Coronary artery (tissue), 2 donors: ENCODE data around the gene ABHD10.

Experiments
- DNase-seq: peaks from one replicate; pipeline ENCODE4 v3.0.0-alpha.2; 2017; ENCODE audit warnings: low spot score
- H3K27ac ChIP-seq, 2 donors: fragments of 200-600 bp; sonication (generic); one replicate each; pipeline ENCODE4 v1.5.1; 2016 to 2019
- H3K4me3 ChIP-seq: fragments of 200-600 bp; sonication (generic); 2 replicates; pipeline ENCODE4 v1.5.1; 2016; ENCODE audit warnings: mild to moderate bottlenecking, moderate library complexity
- TF ChIP-seq, protein P1 (sequence below): fragments of 200-600 bp; sonication (generic); IDR thresholded peaks from one replicate; pipeline ENCODE4 v1.5.1; 2019; ENCODE audit warnings: antibody characterized with exemption

Gene ABHD10

GRCh38 chr3:112019716-112020115 is 40.9 kb downstream of the ABHD10 start:
- TF ChIP-seq, protein P1, sequence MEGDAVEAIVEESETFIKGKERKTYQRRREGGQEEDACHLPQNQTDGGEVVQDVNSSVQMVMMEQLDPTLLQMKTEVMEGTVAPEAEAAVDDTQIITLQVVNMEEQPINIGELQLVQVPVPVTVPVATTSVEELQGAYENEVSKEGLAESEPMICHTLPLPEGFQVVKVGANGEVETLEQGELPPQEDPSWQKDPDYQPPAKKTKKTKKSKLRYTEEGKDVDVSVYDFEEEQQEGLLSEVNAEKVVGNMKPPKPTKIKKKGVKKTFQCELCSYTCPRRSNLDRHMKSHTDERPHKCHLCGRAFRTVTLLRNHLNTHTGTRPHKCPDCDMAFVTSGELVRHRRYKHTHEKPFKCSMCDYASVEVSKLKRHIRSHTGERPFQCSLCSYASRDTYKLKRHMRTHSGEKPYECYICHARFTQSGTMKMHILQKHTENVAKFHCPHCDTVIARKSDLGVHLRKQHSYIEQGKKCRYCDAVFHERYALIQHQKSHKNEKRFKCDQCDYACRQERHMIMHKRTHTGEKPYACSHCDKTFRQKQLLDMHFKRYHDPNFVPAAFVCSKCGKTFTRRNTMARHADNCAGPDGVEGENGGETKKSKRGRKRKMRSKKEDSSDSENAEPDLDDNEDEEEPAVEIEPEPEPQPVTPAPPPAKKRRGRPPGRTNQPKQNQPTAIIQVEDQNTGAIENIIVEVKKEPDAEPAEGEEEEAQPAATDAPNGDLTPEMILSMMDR = no peak
- no peak for DNase-seq
- Histone ChIP-seq H3K27ac (no peak overlapping the region), H3K4me3 (no peak overlapping the region)

DNA sequence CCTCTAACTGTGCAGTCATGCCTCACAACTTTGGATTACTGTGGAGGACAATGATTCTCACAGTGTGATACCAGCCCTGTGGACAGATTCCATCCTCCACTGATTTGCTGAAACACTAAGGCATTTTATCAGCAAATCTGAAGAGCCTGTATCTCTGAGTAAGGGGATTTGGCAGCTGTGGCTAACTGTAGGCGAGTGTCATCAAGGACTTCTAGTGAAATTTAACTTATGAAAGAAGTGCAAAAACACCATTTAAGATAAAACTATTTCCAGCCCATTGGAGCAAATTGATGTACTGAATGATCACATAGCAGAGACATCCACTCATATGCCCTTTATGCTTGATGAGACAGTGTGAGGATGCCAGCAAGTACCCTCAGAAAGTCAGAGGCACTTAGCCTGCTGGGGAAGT is 41.9 kb downstream of the ABHD10 start:
- no peak for DNase-seq
- no peak overlapping the region for H3K27ac ChIP-seq
- TF ChIP-seq, protein P1 = no peak
- no peak overlapping the region for H3K4me3 ChIP-seq

DNA sequence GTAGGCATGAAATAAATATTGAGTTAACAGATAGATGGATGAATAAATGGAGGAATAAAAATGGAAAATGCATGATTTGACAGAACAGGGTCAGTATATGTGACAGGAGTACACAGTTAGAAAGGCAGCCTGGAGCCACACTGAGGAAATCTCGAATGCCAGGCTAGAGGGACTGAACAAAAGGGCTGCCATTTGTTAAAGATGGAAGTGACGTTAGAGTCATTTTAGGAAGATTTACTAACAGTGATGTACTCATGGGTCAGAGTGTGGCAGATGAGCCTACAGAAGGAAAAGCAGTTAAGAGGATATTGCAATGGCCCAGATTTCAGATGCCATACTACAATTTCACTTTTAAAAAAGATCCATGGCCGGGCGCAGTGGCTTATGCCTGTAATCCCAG is 48.3 kb downstream of the ABHD10 start:
- no peak overlapping the region for H3K27ac ChIP-seq
- H3K4me3 ChIP-seq = no peak overlapping the region
- TF ChIP-seq, protein P1 = no peak
- no peak for DNase-seq

DNA sequence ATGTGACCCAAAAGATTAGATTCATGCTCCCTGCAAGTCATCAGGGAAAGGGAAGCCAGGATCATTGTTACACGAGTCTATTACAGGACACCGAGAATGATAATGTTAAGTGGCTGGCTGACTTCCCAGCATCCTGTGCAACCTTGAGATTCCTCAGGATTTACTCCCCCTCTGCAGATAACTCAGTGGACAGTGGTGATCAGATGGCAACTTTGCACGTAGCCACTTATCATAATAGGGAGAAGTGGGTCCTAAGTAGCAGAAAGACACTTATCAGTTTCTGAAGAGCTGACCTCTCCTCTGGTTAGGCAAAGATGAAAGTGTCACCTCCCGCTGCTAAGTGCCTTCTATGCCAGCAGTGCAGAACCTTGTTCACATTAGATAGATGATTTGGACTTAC is 49.0 kb downstream of the ABHD10 start:
- Histone ChIP-seq H3K4me3 (no peak overlapping the region), H3K27ac (no peak overlapping the region)
- DNase-seq = no peak
- TF ChIP-seq, protein P1 = no peak

- H3K27ac ChIP-seq = no peak overlapping the region
- TF ChIP-seq, protein P1 = no peak
- DNase-seq = no peak
- no peak overlapping the region for H3K4me3 ChIP-seq
Observed at GRCh38 chr3:112030901-112031300, 52.1 kb downstream of the ABHD10 start.

DNA sequence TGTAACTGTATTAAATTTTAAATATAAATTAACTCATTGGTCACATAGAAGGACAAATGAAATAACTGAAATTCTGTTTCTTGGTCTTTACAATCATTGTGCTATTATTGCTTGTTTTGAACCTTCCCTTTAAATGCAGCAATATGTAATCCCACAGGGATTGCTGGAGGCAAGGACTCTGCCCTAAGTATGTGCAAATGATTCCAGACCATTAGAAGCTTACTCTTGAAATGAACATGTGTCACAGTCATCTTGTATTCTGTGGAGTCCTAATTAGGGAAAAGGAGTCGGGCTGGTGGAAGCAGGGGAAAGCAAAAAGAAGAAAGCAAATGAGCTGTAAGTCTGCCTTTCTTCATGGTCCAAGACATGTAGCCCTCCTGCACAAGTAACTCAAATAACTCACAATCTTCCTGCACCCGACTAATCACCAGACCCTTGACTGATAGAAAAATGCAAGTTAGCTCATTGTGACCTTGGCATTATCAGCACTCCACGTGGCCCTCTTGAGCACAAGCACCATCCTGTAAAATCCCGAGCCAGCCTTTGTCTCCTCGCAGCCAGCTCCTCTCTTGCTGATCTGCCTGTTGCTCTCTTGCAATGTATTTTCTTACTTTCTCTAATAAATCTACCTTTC is 53.4 kb downstream of the ABHD10 start:
- H3K27ac ChIP-seq = no peak overlapping the region
- TF ChIP-seq, protein P1 = no peak
- H3K4me3 ChIP-seq = no peak overlapping the region
- DNase-seq = no peak

DNA sequence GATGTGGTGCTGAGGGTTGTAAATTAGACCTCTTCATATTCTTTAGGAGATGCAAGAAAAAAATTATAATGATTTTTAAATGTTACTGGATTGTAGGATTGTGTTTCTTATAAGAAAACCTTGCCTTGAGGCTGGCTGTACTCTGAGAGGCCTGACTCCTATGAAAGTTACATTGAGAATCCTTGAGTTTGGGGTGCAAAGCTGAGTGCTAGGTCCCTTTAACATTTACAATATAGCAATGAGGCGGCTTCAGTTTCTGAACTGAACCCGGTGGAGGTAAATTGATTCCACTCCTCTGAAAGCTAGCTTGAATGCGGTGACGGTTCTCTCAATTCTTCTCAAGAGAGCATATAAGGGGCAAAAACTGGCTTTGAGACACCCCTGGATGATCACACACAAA is 55.6 kb downstream of the ABHD10 start, which contains the start of gene TMPRSS7:
TMPRSS7 (plus strand) TSS at position 301 of the 400 bp plus-strand sequence. CDS start 110 bp downstream, outside the sequence.
- Histone ChIP-seq H3K27ac (no peak within 1 kb of the TSS), H3K4me3 (no peak within 1 kb of the TSS)
- no peak for DNase-seq
- TF ChIP-seq, protein P1 = no peak
